Hepatic stellate cell (primary cell): Measurements from ENCODE around the gene SBF1.

Experiments
- DNase-seq: peaks from one replicate; pipeline ENCODE4 v3.0.0; 2011; ENCODE audit warnings: low spot score

Gene SBF1

GRCh38 chr22:50465066-50465930 lies 9.5 kb downstream of the SBF1 start:
- DNase-seq = no peak

DNA sequence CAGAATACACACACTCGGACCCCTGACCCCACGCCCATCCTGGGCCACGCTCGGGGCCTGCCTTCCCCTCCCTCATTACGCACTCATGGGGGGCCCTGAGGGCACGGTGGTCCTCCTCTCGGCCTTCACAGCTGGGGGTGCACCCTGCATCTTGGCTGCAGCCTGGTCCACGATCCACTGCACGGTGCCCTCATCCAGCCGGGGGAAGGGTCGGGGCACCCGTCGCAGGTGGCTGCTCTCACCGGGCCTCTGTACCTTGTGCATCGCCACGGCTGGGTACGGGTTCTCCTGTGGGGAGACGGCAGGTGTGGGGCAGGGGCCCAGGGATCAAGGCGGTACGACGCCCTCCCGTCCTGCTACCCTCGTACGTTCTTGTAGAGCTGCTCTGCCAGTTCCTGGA lies 10.4 kb downstream of the SBF1 start:
- no peak for DNase-seq

GRCh38 chr22:50463188-50463900 lies 11.5 kb downstream of the SBF1 start:
- no peak for DNase-seq

- no peak for DNase-seq
Observed at GRCh38 chr22:50461979-50462540, 12.8 kb downstream of the SBF1 start.

GRCh38 chr22:50461536-50461935 lies 13.3 kb downstream of the SBF1 start:
- no peak for DNase-seq

GRCh38 chr22:50460938-50461337 lies 13.9 kb downstream of the SBF1 start:
- DNase-seq = no peak

- no peak for DNase-seq
Observed at GRCh38 chr22:50459496-50460140, 15.2 kb downstream of the SBF1 start.

- no peak for DNase-seq
Observed at GRCh38 chr22:50459016-50459415, 15.8 kb downstream of the SBF1 start.

DNA sequence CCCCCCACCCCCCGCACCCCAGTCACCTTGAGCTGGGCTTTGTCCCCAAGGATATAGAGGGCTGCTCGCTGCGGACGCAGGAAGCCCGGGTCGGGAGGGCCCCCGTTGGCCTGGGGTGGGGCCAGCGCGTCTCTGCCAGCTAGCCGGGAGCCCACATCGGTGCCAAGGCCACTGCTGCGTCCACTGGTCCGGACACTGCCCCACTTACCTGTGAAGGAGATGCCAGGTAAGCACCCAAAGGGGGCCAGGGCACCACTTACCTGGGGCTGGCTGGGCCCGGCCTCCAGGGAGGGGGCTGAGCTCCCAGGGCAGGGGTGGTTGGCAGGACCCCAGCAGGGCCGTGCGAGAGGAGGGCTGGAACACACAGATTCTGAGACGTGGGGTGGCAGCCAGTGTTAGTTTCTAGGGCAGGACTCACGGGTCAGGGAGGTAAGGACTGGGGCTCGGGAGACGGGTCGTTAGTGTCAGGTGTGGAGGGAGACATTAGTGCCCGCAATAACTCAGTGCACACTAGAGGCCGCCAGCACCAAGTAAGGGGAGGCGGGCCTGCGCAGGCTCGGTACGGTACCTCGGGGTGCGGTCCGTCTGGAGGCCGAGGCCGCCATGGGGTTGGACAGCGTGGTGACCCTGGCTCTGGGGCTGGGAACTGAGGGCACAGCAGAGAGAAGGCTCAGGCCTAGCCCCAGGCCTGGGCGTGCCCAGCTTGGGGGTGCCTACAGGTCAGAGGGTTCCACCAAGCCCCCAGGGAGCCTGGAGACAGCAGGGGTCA lies 18.2 kb downstream of the SBF1 start:
- no peak for DNase-seq

DNA sequence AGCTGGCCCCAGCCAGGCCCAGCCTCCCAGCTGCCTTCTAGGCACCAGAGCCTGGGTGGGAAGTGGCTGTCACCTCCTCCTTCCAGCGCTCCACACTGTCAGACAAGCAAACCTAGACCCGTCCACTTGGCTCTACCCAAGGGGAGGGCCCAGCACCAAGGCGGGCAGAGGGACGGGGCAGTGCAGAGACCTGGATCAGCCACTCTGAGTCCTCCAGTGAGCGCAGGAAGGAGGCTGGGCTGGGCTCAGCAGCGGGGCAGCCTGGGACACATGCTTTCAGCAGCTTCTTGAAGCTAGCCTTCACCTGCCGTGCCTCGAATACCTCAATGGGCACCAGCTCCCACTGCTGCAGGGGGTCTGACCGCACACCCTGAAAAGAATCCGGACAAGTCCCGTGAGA lies 18.8 kb downstream of the SBF1 start:
- no peak for DNase-seq

DNA sequence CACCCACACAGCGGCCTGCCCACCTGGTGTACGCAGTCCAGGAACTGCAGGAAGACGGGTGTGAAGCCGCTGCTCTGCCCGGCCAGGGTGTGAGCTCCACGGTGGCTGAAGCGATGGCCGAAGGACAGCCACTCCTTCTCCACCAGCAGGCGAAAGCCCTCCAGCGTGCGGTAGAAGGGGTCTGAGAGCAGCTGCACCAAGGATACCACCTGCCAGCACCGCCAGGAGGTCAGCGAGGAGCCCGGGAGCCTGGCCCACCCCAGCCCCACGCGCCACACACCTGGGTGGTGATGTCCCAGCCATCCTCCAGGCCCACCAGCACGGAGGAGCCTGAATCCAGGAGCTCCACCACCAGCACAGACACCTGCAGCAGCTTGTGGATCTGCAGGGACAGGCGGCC lies 19.6 kb downstream of the SBF1 start:
- DNase-seq = no peak

DNA sequence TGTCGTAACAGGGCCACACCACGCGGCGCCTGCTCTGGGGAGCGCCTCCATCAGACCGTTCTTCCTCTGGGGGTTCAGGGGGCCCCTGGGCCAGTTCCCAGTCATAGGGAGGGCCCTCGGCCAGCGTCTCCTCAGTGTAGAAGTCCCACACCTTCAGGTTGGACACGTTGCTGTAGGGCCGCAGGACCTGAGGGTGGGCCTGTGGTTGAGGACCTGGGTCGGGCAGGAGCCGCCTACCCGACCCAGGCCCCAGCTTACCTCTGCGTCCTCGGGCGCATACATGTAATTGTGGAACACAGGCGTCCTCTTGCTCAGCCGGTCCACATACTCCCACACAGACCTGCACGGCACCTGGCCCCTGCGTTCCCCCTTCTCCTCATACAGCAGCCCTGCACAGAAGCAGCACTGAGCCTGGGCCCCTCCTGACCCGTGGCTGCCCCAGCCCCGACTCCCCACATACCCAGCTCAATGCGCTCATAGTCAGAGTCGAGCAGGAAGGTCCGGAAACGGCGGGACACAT lies 20.2 kb downstream of the SBF1 start:
- no peak for DNase-seq

GRCh38 chr22:50452649-50453048 lies 22.2 kb downstream of the SBF1 start:
- DNase-seq = no peak

- DNase-seq = no peak
Observed at GRCh38 chr22:50447576-50448551, 27.0 kb downstream of the SBF1 start.

GRCh38 chr22:50446708-50447575 lies 27.9 kb downstream of the SBF1 start:
- DNase-seq = no peak

DNA sequence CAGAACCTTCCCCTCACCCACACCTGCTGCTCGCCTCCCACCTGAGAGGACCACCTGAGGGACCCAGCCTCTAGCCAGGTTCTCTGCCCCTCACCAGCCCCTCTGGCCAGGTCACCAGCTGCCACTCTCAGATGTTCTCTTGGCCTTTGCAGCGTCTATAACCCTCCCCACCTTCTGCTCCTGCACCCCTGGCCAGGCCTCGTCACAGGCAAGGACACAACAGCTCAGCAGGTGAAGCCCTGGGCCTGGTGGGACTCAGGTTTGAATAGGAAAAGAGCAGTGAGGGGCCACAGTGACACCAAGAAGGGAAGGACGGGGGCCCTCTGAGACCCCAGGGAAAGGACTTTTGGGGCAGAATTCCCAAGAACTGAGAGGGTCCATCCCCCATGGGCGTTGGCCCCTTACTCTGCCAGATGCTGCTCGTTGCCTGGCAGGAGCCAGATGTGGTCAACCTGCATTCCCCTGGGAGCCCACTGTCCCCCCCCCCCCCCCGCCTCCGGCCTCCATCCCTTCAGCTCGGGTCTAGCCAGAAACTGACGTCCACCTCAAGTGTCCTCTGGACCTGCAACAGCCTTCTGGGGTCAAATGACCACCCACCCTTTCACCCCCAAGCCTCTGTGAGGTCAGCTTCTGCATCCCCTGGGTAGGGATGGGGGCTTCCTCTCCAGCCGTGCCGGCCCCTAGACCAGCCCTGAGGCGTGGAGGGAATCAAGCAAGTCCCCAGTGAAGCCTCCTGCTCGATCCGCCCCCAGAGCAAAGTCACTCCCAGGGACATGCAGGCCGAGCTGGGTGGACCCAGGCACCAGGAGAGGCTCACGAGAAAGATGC lies 28.7 kb downstream of the SBF1 start:
- DNase-seq = no peak

- DNase-seq = no peak
Observed at GRCh38 chr22:50445071-50445879, 29.6 kb downstream of the SBF1 start.

- peak; percentile 72 for DNase-seq
Observed at GRCh38 chr22:50444663-50445062, 30.2 kb downstream of the SBF1 start.
